Tongue (tissue), 2 donors: ENCODE results near the gene FBLN2. TPM values are rescaled to one million over a fixed set of nuclear protein-coding genes. Genes with fewer than 3 reads are reported as not detected.
"Not testable (repeated sequence)": the region's sequence is repeated elsewhere in the genome, so short reads cannot be mapped to it uniquely, and the experiment has no call there.

Experiments
- DNase-seq: peaks from one replicate; pipeline ENCODE4 v3.0.0-alpha.2; 2015
- total RNA-seq: library from RNA; depleted of rRNA; stranded (reverse); fragments of >200 nt; gene quantifications from one replicate; pipeline ENCODE4 v1.2.3, GENCODE V29; 2014

Gene FBLN2
- total RNA-seq, 1 donor from 2014 or later = 84.3 TPM

- no peak for DNase-seq
Measured at GRCh38 chr3:13513913-13514517, 34.9 kb upstream of the FBLN2 start.

GRCh38 chr3:13514639-13515435 is 34.1 kb upstream of the FBLN2 start:
- no peak for DNase-seq

DNA sequence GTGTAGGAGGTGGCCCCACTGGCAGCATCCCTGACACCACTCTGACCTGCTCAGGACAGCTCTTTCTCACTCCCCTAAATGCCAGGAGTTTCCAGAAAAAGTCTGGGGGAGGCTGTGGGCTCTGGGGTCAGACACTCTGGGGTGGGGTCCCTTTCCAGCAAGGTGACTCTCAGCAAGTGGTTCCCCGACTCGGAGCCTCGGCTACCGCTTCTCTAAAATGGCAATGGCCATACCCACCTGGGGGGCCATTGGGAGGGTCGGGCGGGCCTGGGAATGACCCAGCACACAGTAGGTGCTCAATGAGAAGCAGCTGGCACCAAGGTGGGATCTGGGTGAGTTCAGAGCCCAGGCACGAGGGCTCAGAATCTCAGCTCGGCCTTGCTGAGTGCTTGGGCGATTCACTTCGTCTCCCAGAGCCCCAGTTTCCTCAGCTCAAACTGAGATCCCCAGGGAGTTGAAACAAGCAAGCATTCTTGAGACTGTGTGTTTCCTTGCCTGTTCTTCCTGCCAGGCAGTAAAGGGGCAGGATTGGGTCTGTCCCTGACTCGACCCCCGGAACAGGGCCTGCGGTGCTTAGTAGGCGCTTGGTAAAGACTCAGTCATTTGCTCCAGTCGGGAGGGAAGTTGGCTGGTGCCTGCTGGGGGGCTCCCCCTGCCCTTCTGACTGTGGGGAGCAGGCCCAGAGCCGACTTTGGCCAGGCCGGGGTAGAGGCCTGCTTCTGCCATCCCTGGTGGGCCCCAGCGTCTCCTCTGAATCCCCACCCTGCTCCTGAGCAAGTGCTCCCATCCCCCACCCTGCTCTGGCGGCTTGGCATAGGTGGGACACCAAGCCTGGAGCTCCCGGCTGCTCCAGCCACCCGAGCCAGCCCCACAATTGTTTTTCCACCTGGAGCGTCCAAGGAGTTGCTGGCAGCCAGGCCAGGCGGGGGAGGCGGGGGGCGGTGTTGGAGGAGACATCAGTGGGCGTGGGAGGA is 32.9 kb upstream of the FBLN2 start:
- peak; percentile 42 for DNase-seq

- DNase-seq = no peak
Measured at GRCh38 chr3:13516760-13517135, 32.2 kb upstream of the FBLN2 start.

DNA sequence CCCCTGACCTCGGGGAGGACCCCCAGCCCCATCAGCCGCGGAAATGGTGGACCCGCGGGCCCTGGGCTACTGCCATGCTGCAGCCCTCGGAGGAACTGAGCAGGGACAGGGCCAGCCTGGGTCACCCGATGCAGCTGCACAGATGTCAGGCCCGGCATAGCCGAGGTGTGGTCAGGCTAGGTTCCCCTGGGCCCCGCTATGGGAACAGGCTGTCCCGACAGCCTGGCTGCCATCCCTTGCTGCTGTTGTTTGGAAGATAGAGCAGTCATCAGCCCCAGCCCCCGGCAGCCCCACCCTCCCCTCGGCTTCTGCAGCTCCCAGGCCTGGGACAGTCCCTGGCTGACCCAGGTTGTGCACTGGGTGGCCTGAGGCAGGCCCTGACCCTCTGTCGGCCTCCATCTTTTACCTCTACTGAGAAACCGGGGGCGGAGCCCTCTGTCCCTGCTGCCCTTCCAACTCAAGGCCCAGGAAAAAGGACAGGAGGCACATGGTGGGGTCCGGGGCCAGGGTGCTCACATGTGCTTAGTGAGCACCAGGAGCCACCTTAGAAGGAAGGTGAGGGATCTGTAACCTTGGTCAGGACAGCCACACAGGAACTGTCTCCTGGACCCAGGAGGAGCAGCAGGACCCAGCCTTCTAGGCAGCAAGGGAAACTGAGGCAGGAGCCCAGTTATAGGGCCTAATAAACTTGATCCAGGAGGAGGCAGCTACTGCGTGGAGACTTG is 31.5 kb upstream of the FBLN2 start:
- DNase-seq = no peak

DNA sequence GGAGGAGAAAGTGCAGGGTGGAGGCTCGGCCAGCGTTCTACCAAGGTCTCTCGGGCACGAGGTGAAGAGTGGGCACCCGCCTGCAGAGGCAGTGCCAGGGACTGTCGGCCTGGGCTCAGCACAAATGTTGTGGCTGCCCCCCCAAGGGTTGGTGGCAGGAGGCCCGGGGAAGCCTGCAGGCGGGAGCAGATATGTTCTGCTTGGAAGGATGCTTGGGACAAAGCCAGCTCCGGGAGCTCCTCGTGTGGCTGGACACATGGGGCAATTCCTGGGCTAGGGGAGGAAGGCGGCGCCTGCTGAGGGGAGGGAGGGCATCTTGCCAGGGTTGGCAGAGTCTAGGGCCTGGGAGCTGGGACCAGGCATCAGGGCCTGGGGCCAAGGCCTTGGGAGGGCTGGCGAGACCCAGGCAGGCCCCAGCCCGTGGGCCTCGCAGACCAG is 30.4 kb upstream of the FBLN2 start:
- DNase-seq = peak; percentile 92

GRCh38 chr3:13519006-13519791 is 29.7 kb upstream of the FBLN2 start:
- no peak for DNase-seq

- DNase-seq = no peak
Measured at GRCh38 chr3:13520326-13520880, 28.5 kb upstream of the FBLN2 start.

GRCh38 chr3:13521309-13521708 is 27.6 kb upstream of the FBLN2 start:
- no peak for DNase-seq

GRCh38 chr3:13521749-13522148 is 27.2 kb upstream of the FBLN2 start:
- DNase-seq = not testable (repeated sequence)

DNA sequence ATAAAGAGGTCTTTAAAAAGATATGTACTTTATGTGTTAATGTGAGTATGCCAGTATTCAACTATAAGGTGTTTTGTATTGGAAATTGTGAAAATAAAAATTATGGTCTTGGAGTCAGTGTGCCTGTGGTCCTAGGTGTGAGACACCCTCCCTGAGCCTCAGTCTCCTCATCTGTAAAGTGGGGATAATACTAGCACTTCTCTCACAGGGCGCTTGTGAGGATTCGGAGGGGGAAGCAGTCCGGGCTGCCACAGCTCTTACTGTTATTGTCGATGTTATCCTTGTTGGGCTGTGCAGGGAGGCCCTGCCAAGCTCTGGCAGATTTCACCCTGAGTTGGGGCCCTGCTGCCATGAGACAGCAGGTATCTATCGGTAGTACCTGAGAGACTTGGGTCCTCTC is 26.7 kb upstream of the FBLN2 start:
- no peak for DNase-seq

- DNase-seq = no peak
Measured at GRCh38 chr3:13524979-13525669, 23.8 kb upstream of the FBLN2 start.

DNA sequence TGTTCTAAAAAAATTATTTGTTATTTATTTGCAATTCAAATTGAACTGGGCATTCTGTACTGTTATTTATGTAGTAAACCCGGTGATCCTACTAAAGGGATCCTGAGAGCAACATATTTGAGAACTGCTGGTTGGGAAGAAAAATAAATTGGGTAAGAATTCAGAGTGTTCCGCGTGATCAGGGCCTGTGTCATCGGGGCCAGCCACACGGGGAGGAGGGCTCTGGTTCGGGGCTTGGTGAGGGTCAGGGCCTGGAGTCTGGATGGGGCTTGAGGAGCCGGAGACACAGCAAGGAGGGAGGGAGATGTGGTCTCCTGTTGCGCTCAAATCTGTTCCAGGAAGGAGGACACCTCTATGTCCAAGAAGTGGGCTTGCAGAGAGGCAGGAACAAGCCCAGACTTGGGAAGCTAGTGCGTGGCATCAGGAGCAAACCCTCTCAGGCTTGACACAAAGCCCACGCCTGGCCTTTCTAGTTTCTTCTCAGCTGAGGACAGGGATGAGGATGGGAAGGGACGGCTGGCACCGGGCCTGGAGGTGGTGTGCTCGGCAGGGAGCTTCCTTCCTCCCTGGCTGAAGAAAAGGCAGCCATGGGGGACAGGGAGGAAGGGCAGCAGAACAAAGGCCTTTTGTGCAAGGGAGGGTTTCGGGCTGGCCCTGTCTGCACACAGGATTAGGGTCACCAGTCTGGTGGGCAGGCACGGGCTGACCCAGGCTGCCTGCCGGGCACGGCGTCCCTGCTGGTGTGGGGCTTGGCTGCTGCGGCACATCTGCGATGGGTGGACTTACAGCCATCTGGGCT is 22.9 kb upstream of the FBLN2 start:
- DNase-seq = no peak

GRCh38 chr3:13526626-13526949 is 22.3 kb upstream of the FBLN2 start:
- DNase-seq = no peak

DNA sequence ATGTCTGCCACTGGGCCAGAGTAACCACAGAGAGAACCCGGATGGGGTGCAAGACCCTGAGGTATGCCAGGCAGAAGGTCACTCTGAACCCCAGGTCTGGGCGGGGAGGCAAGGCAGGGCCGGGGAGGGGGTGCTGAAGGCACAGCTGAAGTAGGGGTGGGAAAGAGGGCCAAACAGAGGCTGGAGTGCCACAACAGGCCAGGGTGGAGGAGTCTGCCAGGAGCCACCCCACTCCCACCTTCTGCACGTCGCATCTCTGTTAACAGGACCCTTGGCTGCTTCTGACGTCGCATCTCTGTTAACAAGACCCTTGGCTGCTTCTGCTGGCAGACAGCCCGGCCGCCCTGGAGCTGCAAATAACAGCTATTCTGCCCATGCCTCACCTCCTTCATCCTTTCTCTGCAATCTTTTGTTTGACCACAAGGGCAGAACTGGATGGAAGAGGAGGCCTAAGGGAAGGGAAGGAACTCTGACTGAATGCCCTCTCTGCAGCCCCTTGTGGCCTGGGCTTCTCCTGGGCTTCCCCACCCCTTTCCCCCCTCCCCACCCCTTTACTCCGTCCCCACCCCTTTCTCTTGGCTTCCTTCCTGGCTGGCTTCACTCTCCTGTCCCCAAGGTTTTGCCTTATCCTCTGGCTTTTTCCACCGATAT is 20.6 kb upstream of the FBLN2 start:
- no peak for DNase-seq

GRCh38 chr3:13529196-13530112 is 19.5 kb upstream of the FBLN2 start:
- DNase-seq = no peak

DNA sequence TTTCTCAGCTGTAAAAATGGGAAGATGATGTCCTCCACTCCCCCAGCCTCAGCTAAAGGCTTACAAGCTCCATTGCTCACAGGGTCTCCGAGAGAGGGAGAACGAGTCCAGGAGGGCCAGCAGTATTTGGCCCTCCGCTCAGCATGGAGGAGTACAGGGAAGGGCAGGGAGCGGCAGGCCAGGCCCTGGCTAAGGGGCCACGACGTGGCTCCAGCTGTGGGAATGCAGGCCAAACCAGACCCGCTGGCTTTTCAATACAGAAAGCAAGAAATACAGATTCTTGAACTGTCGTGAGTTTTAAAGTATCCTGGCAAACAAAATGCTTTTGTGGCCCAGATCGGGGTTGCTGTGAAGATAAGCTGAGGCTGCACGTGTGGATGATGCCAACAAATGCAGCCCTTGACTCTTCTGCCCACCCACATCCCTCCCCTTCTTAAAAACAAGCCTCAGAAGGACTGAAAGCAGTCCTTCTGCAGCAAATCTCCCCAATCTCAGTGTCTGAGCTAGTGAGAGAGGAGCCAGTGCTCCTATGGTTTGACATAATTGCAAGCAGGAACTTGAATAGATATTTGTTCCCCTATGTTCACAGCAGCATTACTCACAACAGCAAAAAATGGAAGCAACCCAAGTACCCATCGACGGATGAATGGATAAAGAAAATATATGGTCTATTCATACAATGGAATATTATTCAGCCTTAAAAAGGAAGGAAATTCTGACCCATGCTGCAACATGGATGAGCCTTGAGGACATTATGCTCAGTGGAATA is 18.5 kb upstream of the FBLN2 start:
- no peak for DNase-seq
